WTC11 (cell line): ENCODE measurements around the gene SCGB1A1. TPM values are rescaled to one million over a fixed set of nuclear protein-coding genes. Genes with fewer than 3 reads are reported as not detected.
A peak's percentile ranks its signal among the peaks of the same experiment; 100 is the strongest.

Source experiments
- ATAC-seq: fragments of 200-7000 bp; cut with Tn5 transposase; 2 replicates; pipeline ENCODE4 v1.10.0; 2021; ENCODE audit warnings: mild to moderate bottlenecking, moderate library complexity
- Bru-seq: library from RNA; stranded (reverse); fragments of 400-500 nt; gene quantifications from one replicate; lab custom pipeline; 2021; lab: Mats Ljungman, UMichigan
- CTCF ChIA-PET: fragments of 300-600 bp; sonication (Branson Sonifier 250); formaldehyde crosslinking; loops from one replicate; lab custom pipeline; 2021; ENCODE audit warnings: antibody characterized with exemption; lab: Charles Lee
- POLR2A ChIA-PET: fragments of 350-600 bp; sonication (Branson Sonifier 250); formaldehyde crosslinking; loops from one replicate; lab custom pipeline; 2021; ENCODE audit warnings: antibody characterized with exemption; lab: Charles Lee
- DNase-seq: peaks from one replicate; pipeline ENCODE4 v3.0.0; 2021; ENCODE audit warnings: low spot score
- H3K27ac Mint-ChIP-seq: 2 replicates; pipeline ENCODE4 v1.8.0; 2021; ENCODE audit warnings: mixed read lengths
- H3K27me3 Mint-ChIP-seq: 2 replicates; pipeline ENCODE4 v1.8.0; 2021; ENCODE audit warnings: low read depth, mild to moderate bottlenecking, moderate library complexity, mixed read lengths
- H3K36me3 Mint-ChIP-seq: 2 replicates; pipeline ENCODE4 v1.8.0; 2021; ENCODE audit warnings: mixed read lengths
- H3K4me1 Mint-ChIP-seq: 2 replicates; pipeline ENCODE4 v1.8.0; 2022; ENCODE audit warnings: mixed read lengths
- H3K4me3 Mint-ChIP-seq: 2 replicates; pipeline ENCODE4 v1.8.0; 2021; ENCODE audit warnings: mild to moderate bottlenecking, moderate library complexity, mixed read lengths
- H3K9me3 Mint-ChIP-seq: 2 replicates; pipeline ENCODE4 v1.8.0; 2021; ENCODE audit warnings: mixed read lengths
- CBFB ChIP-seq: sonication (generic); formaldehyde crosslinking; IDR thresholded peaks from 2 replicates; pipeline ENCODE4 v1.8.1; 2022; ENCODE audit warnings: mild to moderate bottlenecking, low read depth, missing genetic modification reagents
- CREM ChIP-seq: sonication (generic); formaldehyde crosslinking; IDR thresholded peaks from 2 replicates; pipeline ENCODE4 v1.8.1; 2022; ENCODE audit warnings: mild to moderate bottlenecking, missing genetic modification reagents, moderate library complexity
- EMX1 ChIP-seq: fragments of 250-450 bp; sonication (Bioruptor Pico); IDR thresholded peaks from 2 replicates; pipeline ENCODE4 v1.8.0; 2021; ENCODE audit warnings: mild to moderate bottlenecking
- ESRRA ChIP-seq: sonication (generic); formaldehyde crosslinking; IDR thresholded peaks from 2 replicates; pipeline ENCODE4 v1.8.1; 2022; ENCODE audit warnings: mild to moderate bottlenecking, missing genetic modification reagents, borderline replicate concordance
- FOXP1 ChIP-seq: sonication (generic); formaldehyde crosslinking; IDR thresholded peaks from 2 replicates; pipeline ENCODE4 v1.8.0; 2022; ENCODE audit warnings: missing genetic modification reagents, mild to moderate bottlenecking, moderate library complexity, borderline replicate concordance
- GABPB1 ChIP-seq: sonication (generic); formaldehyde crosslinking; IDR thresholded peaks from 2 replicates; pipeline ENCODE4 v1.8.1; 2023; ENCODE audit warnings: mild to moderate bottlenecking, missing genetic modification reagents
- NR2C2 ChIP-seq: sonication (generic); formaldehyde crosslinking; IDR thresholded peaks from 2 replicates; pipeline ENCODE4 v1.8.0; 2022; ENCODE audit warnings: mild to moderate bottlenecking, missing genetic modification reagents
- ZNF138 ChIP-seq: sonication (generic); formaldehyde crosslinking; conservative IDR thresholded peaks from 2 replicates; pipeline ENCODE4 v1.8.1; 2022; ENCODE audit warnings: mild to moderate bottlenecking, moderate library complexity, missing genetic modification reagents
- ZNF416 ChIP-seq: fragments of 250-450 bp; sonication (Bioruptor Pico); IDR thresholded peaks from 2 replicates; pipeline ENCODE4 v1.9.0; 2021; ENCODE audit warnings: mild to moderate bottlenecking, inconsistent platforms
- long read RNA-seq, 3 experiments: library from RNA in 1 of 3; library from capped mRNA in 1 of 3; library from polyadenylated mRNA in 1 of 3; unstranded in 2 of 3; stranded (forward) in 1 of 3; transcript quantifications; one replicate each; pipeline ENCODE4 v2.0.0, GENCODE V29; 2021
- total RNA-seq: library from RNA; stranded (reverse); gene quantifications from 3 replicates; pipeline ENCODE4 v1.2.3, GENCODE V29; 2021
- TF ChIP-seq, protein P1 (sequence below): sonication (generic); formaldehyde crosslinking; IDR thresholded peaks from 2 replicates; pipeline ENCODE4 v1.8.1; 2022; ENCODE audit warnings: low read depth, mild to moderate bottlenecking, moderate library complexity, missing genetic modification reagents, borderline replicate concordance
- TF ChIP-seq, protein P2 (sequence below): sonication (generic); formaldehyde crosslinking; IDR thresholded peaks from 2 replicates; pipeline ENCODE4 v1.8.0; 2022; ENCODE audit warnings: mild to moderate bottlenecking, missing genetic modification reagents
- TF ChIP-seq, protein P3 (sequence below): sonication (generic); formaldehyde crosslinking; IDR thresholded peaks from 2 replicates; pipeline ENCODE4 v1.8.0; 2022; ENCODE audit warnings: mild to moderate bottlenecking, missing genetic modification reagents
- TF ChIP-seq, protein P4 (sequence below): sonication (generic); formaldehyde crosslinking; IDR thresholded peaks from 2 replicates; pipeline ENCODE4 v1.8.0; 2023; ENCODE audit warnings: missing genetic modification reagents
- TF ChIP-seq, protein P5 (sequence below): sonication (generic); formaldehyde crosslinking; IDR thresholded peaks from 2 replicates; pipeline ENCODE4 v1.8.1; 2023; ENCODE audit warnings: mild to moderate bottlenecking, missing genetic modification reagents, borderline replicate concordance
- TF ChIP-seq, protein P6 (sequence below): fragments of 250-450 bp; sonication (Bioruptor Pico); IDR thresholded peaks from 2 replicates; pipeline ENCODE4 v1.9.0; 2021; ENCODE audit warnings: mild to moderate bottlenecking

Gene SCGB1A1, protein sequence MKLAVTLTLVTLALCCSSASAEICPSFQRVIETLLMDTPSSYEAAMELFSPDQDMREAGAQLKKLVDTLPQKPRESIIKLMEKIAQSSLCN
- total RNA-seq: 1.1 to 1.6 TPM (median 1.2 TPM) in 3 replicates
- percentile 17 among the genes with signal in this experiment for Bru-seq, nascent RNA
- long read RNA-seq, experiment 1: 0 reads
- long read RNA-seq, experiment 2: 0 reads
- long read RNA-seq, experiment 3: 0 reads

DNA sequence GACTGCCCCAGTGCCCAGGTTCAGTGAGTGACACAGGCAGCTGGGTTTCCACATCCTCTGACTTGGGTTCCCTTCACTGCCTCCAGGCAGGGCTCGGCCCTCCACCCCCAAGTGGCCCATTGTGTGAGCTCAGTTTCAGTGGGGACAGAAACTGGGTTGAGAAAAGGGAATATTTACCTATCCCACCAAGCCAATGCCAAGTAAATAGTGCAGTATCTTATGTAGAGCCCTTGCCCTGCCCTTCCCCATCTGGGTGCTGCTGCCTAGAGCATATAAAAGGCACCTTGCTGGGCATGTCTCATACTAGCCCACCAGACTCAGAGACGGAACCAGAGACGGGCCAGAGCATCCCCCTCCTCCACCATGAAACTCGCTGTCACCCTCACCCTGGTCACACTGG lies at the start of gene SCGB1A1:
SCGB1A1 (plus strand) TSS at position 301 of the 400 bp plus-strand sequence; CDS start at position 364, 63 bp downstream.
- POLR2A ChIA-PET: no interaction called here
- TF ChIP-seq ZNF416 (CRISPR knock-in tag) (no peak), ZNF138 (CRISPR knock-in tag) (no peak), NR2C2 (no peak), CREM (CRISPR knock-in tag) (no peak), GABPB1 (CRISPR knock-in tag) (no peak)
- TF ChIP-seq, protein P1, sequence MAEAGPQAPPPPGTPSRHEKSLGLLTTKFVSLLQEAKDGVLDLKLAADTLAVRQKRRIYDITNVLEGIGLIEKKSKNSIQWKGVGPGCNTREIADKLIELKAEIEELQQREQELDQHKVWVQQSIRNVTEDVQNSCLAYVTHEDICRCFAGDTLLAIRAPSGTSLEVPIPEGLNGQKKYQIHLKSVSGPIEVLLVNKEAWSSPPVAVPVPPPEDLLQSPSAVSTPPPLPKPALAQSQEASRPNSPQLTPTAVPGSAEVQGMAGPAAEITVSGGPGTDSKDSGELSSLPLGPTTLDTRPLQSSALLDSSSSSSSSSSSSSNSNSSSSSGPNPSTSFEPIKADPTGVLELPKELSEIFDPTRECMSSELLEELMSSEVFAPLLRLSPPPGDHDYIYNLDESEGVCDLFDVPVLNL (CRISPR knock-in tag): no peak
- TF ChIP-seq, protein P2, sequence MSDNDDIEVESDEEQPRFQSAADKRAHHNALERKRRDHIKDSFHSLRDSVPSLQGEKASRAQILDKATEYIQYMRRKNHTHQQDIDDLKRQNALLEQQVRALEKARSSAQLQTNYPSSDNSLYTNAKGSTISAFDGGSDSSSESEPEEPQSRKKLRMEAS: no peak
- TF ChIP-seq, protein P3, sequence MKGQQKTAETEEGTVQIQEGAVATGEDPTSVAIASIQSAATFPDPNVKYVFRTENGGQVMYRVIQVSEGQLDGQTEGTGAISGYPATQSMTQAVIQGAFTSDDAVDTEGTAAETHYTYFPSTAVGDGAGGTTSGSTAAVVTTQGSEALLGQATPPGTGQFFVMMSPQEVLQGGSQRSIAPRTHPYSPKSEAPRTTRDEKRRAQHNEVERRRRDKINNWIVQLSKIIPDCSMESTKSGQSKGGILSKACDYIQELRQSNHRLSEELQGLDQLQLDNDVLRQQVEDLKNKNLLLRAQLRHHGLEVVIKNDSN (CRISPR knock-in tag): no peak
- H3K27me3 Mint-ChIP-seq: peaks cover 31% of the 10 kb centered on the region
- CTCF ChIA-PET: interaction anchor here (1.1 to 11.8 kb wide), 3 partner anchors 24 to 142 kb away, joined by 3 to 552 read pairs (median 18); partner anchors contain the start of gene AHNAK
- H3K36me3 Mint-ChIP-seq: no peaks in the 10 kb centered on the region
- H3K27ac Mint-ChIP-seq: no peak within 1 kb of the TSS
- ATAC-seq (no peak), DNase-seq (no peak)
- H3K4me1 Mint-ChIP-seq: no peaks in the 10 kb centered on the region
- H3K9me3 Mint-ChIP-seq: no peaks in the 10 kb centered on the region
- no peak within 1 kb of the TSS for H3K4me3 Mint-ChIP-seq

DNA sequence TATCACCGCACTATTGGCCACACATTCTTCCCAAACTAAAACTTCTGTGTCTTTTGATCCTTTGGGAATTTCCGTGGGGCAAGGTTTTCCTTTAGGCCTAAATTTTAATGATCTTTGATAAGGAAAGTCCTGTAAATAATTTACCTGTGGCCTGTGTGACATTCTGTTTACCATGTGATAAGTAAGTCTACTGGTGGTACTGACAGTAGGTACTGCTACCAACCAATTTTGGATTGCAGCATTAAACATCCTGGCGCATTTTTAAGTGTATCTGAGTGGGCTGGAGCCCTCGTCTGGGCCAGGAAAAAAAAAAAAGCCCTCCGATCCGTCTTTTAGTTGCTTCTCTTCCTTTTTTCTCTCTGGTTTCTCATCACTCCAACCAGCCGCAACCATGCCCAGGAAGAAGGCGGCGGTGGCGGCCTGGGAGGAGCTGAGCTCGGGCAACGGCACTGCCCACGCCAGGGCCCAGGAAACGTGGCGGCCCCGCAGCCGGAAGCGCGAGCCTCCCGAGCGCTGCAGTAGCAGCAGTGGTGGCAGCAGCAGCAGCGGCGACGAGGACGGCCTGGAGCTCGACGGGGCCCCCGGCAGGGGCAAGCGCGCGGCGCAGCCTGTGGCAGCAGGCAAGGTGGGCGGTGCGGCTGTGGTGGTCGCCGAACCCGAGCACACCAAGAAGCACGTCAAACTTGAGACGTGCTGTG lies 47.9 kb upstream of the SCGB1A1 start:
- peak; percentile 40 for DNase-seq
- peak; percentile 88 for ATAC-seq
- Mint-ChIP-seq H3K4me3 (no peak overlapping the region), H3K9me3 (peaks cover 18% of the 10 kb centered on the region), H3K27ac (no peak overlapping the region), H3K27me3 (no peaks in the 10 kb centered on the region), H3K36me3 (peaks cover 18% of the 10 kb centered on the region), H3K4me1 (peaks cover 2% of the 10 kb centered on the region; the same call in 1 of the 2 replicates)
- ChIA-PET POLR2A (no interaction called here), CTCF (interaction anchor here (0.7 to 2.0 kb wide), 3 partner anchors 31 to 186 kb away, joined by 3 to 8 read pairs (median 7); no protein-coding TSS in a partner anchor)
- TF ChIP-seq, protein P4, sequence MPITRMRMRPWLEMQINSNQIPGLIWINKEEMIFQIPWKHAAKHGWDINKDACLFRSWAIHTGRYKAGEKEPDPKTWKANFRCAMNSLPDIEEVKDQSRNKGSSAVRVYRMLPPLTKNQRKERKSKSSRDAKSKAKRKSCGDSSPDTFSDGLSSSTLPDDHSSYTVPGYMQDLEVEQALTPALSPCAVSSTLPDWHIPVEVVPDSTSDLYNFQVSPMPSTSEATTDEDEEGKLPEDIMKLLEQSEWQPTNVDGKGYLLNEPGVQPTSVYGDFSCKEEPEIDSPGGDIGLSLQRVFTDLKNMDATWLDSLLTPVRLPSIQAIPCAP: no peak
- TF ChIP-seq CBFB: no peak
- TF ChIP-seq ESRRA (CRISPR knock-in tag): no peak
- no peak for TF ChIP-seq EMX1
- TF ChIP-seq, protein P5, sequence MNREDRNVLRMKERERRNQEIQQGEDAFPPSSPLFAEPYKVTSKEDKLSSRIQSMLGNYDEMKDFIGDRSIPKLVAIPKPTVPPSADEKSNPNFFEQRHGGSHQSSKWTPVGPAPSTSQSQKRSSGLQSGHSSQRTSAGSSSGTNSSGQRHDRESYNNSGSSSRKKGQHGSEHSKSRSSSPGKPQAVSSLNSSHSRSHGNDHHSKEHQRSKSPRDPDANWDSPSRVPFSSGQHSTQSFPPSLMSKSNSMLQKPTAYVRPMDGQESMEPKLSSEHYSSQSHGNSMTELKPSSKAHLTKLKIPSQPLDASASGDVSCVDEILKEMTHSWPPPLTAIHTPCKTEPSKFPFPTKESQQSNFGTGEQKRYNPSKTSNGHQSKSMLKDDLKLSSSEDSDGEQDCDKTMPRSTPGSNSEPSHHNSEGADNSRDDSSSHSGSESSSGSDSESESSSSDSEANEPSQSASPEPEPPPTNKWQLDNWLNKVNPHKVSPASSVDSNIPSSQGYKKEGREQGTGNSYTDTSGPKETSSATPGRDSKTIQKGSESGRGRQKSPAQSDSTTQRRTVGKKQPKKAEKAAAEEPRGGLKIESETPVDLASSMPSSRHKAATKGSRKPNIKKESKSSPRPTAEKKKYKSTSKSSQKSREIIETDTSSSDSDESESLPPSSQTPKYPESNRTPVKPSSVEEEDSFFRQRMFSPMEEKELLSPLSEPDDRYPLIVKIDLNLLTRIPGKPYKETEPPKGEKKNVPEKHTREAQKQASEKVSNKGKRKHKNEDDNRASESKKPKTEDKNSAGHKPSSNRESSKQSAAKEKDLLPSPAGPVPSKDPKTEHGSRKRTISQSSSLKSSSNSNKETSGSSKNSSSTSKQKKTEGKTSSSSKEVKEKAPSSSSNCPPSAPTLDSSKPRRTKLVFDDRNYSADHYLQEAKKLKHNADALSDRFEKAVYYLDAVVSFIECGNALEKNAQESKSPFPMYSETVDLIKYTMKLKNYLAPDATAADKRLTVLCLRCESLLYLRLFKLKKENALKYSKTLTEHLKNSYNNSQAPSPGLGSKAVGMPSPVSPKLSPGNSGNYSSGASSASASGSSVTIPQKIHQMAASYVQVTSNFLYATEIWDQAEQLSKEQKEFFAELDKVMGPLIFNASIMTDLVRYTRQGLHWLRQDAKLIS (CRISPR knock-in tag): no peak
- TF ChIP-seq FOXP1 (CRISPR knock-in tag): no peak
- TF ChIP-seq, protein P6, sequence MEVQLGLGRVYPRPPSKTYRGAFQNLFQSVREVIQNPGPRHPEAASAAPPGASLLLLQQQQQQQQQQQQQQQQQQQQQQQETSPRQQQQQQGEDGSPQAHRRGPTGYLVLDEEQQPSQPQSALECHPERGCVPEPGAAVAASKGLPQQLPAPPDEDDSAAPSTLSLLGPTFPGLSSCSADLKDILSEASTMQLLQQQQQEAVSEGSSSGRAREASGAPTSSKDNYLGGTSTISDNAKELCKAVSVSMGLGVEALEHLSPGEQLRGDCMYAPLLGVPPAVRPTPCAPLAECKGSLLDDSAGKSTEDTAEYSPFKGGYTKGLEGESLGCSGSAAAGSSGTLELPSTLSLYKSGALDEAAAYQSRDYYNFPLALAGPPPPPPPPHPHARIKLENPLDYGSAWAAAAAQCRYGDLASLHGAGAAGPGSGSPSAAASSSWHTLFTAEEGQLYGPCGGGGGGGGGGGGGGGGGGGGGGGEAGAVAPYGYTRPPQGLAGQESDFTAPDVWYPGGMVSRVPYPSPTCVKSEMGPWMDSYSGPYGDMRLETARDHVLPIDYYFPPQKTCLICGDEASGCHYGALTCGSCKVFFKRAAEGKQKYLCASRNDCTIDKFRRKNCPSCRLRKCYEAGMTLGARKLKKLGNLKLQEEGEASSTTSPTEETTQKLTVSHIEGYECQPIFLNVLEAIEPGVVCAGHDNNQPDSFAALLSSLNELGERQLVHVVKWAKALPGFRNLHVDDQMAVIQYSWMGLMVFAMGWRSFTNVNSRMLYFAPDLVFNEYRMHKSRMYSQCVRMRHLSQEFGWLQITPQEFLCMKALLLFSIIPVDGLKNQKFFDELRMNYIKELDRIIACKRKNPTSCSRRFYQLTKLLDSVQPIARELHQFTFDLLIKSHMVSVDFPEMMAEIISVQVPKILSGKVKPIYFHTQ (CRISPR knock-in tag): no peak
